Activated gamma-delta T cell treated with anti-CD3 and anti-CD28 coated beads, Interleukin-2, amount 50 U/mL, for 16 hours (primary cell): ENCODE results near the gene KRT17.
"Not testable (repeated sequence)": the region's sequence is repeated elsewhere in the genome, so short reads cannot be mapped to it uniquely, and the experiment has no call there.

Experiments used
- DNase-seq: peaks from one replicate; pipeline ENCODE4 v3.0.0-alpha.2; 2020; ENCODE audit warnings: low read depth

Gene KRT17

DNA sequence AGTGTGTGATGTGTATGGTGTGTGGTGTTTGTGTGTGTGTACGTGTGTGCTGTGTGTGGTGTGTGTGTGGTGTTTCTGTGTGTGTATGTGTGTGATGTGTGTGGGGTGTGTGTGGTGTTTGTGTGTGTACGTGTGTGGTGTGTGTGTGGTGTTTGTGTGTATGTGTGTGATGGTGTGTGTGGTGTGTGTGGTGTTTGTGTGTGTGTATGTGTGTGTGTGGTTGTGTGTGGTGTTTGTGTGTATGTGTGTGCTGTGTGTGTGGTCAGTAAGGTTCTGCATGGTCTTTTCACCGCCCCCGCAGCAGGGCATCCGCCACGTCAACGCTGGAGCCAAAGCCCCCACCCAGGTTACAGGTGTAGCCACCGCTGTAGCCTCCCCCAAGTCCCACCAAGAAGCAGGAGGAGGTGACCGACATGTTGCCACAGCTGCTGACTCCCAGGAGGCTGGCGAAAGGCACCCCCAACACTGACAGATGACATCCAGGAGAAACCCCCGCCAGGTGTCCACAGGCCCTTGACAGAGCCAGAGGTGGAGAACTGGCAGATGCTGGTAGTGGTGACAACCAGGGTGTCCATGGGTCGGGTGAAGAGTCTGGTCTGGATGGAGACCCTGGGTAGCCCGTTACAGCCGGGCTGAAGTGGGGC is 9.3 kb upstream of the KRT17 start:
- no peak for DNase-seq

- DNase-seq, result no peak
These were observed 8.2 kb upstream of the KRT17 start for GRCh38 chr17:41632482-41633105.

GRCh38 chr17:41631898-41632285 is 7.5 kb upstream of the KRT17 start:
- DNase-seq, result no peak

DNA sequence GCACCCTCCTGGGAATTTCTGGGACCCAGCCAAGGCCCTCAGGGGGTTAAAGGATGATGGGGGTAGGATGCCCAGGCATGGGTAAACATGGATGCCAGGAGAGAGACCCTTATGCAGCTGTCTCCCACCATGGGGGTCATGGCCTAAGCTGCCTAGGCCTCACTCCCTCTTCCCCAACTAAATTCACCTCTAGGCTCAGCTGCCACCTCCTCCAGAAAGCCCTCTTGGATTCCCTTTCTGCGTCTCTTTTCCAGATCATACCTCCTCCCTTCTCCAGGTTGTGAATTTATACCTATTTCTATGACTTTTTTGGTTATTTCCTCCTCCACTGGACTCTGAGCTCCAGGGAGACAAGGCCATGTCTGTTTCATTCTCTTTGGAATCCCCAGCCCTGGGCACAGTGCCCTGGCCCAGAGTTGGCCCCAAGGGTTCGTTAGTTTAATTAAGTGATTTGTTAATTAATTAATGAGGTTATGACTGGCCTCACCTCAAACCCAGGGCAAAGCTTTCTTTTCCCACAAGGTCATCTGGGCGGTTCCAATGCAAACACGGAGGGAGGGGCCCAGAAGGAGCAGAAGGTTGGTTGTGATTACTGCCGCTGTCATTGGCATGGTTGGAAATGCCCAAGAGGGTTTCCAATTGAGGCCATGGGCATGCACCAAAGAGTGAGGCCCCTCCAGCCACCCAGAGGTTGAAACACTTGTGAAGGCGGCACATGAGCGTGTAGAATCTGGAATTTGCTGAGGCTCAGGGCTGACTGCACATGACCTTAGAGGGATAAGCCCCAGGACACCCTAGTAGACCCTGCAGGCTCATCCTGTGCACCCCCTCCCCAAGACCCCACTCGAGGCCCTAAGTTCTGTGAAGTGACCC is 6.9 kb upstream of the KRT17 start:
- DNase-seq, result no peak

- no peak for DNase-seq
These were observed 5.7 kb upstream of the KRT17 start for GRCh38 chr17:41629826-41630670.

DNA sequence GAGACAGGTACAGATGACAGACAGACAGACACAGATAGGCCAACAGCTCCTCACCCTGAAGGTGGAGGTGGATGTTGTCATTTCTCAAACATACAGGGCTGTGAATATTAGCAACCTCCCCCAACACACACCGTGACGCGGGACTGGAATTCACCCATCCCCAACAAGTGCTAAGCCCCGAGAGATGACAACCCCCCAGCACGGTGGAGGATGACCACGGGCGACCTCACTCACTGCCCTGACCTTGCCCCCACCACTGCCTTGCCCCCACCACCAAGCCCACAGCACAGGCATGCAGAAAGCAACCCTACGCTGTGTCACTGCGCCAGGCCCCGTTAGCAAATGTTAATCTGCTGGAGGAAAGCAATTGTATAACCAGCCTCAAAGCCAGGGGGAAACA is 4.9 kb upstream of the KRT17 start:
- no peak for DNase-seq

- not testable (repeated sequence) for DNase-seq
These were observed 4.4 kb upstream of the KRT17 start for GRCh38 chr17:41628621-41629255.

DNA sequence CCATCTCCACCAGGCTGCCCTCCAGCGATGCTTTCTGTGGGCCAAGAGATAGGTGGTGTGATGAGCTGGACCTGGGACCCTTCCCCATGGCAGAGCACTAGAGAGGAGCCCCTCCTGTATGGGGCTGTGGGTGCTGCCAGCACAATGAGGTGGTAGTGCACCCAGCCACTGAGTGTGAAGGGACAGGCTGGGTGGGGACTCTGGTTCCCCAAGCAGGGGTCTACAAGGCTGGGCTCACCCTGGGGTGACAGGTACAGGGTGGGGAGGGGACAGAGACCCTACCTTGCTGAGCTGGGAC is 3.6 kb upstream of the KRT17 start:
- DNase-seq, result not testable (repeated sequence)

DNA sequence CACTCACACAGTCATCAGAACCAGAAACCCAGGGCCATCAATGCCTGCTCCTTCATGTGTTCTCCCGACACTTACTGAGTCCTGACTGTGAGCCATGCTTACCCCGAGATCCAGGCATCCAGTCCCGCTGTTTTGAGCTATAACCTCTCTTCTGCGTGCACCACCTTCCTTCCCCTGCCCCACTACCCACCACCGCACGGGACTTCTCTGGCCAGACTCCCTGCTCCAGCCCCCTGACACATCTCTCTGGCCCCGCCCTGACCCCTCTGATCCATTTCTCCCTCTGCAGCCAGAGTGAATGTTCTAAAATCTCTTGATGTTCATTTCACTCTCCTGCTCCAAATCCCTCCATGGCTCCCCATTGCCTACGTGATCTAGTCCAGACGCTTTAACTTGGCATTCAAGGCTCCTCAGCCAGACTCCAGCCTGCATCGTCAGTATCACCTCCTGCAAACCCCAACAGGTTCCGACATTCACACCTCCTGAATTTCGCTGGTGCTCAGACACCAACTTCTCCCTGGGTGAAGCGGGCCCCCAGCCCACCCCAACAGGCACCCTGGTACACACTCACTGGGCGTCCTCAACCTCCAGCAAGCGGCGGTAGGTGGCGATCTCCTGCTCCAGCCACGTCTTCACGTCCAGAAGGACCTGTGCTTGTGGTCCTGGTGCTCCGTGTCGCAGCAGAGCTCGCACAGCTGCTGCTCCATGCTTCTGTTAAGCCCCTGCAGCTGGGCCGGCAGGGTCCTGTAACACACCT is 3.1 kb upstream of the KRT17 start:
- DNase-seq, result no peak

DNA sequence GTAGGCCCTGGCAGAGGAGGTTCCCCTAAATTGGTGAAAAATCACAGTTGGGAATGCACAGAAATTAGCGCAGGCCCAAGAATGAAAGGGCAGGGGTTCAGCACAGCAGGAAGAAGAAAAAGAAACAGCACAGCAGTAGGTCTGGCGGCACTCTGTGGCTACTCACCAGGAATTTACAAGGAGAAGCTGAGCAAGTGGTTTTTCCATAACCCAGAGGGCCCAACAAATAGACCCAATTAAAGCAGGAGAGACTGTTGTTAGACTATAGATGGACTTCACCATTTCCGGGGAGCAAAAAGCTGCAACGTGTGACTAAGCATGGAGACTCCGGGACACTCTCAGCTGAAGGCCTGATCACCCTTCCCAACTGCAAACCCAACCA is 2.5 kb upstream of the KRT17 start:
- not testable (repeated sequence) for DNase-seq

DNA sequence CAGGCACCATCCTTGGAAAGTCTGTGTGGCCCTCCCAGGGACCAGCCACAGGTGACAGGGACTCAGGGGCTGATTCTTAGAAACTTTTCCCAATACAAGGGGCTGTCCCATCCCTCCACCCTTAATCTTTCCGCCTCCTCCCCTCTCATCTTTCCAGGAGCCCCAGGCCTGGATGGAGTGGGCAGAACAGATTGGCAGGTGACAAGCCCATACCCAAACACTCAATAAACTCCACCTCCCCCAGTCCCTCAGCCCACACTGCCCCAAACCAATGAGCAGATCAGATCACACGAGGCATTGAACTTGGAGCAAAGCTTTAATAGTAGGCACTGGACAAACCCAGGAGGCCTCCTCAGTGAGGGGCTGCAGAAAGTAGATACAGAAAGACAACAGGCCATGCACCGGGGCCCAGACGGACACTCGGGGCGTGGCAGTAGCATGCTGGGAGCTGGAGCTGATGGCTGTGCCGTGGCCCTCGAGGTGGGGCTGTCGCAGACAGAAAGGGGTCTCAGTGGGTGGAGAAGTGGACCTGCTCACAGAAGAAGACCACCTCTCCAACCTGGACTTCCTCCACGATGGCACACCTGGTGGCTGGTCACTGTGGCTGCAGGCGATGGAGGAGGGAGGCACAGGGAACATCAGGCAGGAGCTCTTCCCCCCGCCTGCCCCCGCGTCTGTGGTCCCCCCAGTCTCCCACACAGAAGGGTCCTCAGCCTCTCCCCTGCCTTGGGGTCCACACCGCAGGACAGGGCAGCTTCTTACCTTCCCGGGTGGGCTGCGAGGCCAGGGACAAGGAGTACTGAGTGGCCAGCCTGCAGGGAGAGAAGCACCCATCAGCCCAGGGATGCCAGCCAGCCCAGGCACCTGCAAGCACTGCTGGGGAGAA is 1.9 kb upstream of the KRT17 start:
- DNase-seq, result not testable (repeated sequence)

DNA sequence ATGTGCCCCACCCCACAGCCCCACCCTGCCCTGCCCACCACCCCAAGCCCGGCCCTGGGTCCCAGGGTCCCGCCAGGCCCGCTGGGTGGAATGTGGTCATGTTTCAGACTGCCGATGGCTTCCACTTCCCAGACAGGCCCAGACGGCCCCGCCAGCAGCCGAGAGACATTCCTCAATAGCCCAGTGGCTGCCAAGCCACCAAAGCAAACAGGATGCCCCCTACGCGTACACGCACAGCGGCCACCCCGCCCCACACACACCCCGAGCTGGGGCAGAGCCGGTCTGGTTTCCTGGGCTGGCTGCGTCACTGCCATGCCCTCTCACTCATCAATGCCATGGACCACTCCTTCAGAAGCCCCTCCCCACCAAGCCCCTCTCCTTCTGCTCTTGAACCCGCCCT is 1.2 kb upstream of the KRT17 start:
- DNase-seq, result no peak

DNA sequence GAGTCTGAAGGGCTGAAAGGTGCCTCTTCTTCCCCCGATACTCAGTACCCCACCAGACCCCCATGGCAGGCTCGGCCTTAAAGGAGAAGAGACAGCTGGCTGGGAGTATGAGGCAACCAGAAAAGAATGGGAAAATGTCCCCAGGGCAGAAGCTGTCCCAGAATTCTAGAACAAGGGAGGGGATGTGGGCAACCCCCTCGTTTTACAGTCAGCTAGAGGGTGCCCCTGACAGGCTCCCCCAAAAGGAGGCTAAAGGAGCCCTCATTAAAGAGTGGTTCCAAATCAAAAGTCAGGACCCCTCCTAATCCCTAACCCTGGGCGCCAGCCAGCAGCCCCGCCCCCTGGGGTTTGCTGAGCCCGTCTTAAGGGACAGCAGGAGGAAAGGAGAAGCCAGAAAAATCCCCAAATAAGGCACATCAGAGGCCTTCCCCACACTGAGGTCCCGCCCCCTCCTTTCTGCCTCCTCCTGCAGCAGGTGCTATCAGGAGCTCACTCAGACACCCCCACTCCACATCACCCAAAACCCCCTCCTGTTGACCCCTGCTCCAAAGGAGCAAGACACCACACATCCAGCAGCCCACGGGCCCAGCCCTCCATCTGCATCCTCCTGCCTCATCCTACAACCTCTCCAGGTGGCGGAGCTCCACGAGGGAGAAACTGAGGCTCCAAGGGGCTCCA is 1.1 kb downstream of the KRT17 start:
- DNase-seq, result not testable (repeated sequence)

DNA sequence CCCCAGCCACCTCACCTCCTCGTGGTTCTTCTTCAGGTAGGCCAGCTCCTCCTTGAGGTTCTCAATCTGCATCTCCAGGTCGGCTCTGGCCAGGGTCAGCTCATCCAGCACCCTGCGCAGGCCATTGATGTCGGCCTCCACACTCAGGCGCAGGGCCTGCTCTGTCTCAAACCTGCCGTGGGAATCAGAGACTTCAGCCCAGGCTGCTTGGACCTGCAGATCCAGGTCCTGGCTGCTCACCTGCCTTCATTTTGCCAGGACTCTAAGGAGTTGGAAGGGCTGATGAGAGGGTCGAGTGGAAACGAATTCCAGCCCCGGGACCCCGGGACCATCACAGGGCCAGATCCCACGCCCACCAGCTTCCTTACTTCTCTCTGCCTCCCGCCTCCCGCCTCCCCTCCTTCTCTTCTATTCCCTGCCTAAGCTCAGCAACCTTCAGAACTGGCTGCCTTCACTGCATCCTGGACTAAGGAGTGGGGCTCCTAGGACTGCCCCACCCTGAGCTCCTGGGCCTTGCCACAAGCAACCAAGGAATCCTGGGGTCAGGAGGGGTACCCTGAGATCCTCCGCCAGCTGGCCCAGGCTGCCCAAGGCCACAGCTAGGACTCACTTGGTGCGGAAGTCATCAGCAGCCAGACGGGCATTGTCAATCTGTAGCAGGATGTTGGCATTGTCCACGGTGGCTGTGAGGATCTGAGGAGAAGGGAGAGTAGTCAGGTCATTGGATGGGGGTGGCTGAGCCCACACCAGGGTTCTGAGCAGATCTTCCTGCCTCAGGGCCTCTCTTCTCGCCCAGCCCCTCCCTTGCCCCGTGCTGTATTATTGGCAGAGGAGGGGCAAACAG is 1.8 kb downstream of the KRT17 start:
- DNase-seq, result not testable (repeated sequence)

DNA sequence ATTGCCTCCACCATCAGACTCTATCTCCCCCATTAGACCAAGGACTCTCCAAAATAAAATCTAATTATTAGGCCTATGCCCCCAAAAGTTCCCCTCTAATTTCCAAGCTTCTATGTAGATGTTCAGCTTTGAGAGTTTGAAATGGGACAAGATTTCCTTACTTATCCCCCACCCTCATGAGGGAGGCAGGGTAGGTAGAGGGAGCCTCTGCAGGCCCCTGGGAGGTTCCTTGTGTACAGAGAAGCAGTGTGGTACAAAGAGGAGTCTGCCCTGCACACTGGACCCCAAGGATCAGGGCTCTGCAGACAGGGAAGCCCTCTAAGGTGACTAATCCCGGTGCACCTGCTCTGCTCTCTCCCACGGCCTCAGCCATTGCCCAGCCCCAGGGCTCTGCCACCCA is 2.5 kb downstream of the KRT17 start:
- DNase-seq, result no peak

GRCh38 chr17:41621435-41621817 is 2.9 kb downstream of the KRT17 start:
- not testable (repeated sequence) for DNase-seq

DNA sequence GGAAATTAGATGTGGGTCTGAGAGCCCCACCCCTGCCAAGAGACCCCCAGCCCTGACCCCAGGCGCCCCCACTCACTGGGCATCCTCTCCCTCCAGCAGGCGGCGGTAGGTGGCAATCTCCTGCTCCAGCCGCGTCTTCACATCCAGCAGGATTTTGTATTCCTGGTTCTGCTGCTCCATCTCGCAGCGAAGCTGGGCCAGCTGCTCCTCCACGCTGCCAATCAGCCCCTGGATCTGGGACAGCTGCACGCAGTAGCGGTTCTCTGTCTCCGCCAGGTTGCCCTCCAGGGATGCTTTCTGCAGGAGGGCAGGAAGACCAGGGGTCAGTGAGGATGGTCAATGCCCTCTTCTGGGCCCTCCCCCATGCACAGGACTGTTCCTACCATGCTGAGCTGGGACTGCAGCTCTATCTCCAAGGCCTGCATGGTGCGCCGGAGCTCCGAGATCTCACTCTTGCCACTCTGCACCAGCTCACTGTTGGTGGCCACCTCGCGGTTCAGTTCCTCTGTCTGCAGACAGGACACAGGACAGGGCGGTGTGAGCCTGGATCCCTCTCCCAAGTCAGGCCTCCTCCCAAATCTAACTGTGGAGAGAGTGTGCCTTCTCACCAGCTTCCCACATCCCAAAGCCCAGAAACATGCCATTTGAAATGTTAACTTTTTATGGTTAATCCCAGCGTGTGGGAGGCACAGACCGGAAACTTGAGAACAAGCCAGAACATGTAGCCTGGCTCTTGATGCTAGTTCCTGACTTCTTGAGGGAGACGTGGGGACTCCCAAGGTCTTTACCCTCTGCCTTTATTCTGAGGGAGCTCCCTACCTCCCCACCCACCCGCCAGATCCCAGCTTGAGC is 3.6 kb downstream of the KRT17 start:
- no peak for DNase-seq
